HepG2 (cell line): ENCODE measurements around the gene TBX3. TPM values are rescaled to one million over a fixed set of nuclear protein-coding genes. Genes with fewer than 3 reads are reported as not detected.

Experiments used
- BRCA1 ChIP-seq: sonication (generic); formaldehyde crosslinking; IDR thresholded peaks from 2 replicates; pipeline ENCODE4 v1.4.0; 2020; ENCODE audit warnings: missing genetic modification reagents
- CC2D1A ChIP-seq: sonication (generic); formaldehyde crosslinking; IDR thresholded peaks from 2 replicates; pipeline ENCODE4 v1.8.1; 2023; ENCODE audit warnings: mild to moderate bottlenecking, missing genetic modification reagents
- ERF ChIP-seq: IDR thresholded peaks from 2 replicates; pipeline ENCODE4 v1.6.1; 2018; ENCODE audit warnings: missing biosample characterization, missing genetic modification reagents
- FOXM1 ChIP-seq: sonication (generic); formaldehyde crosslinking; IDR thresholded peaks from 2 replicates; pipeline ENCODE4 v1.5.0; 2020; ENCODE audit warnings: missing genetic modification reagents
- GATAD2A ChIP-seq: IDR thresholded peaks from 2 replicates; pipeline ENCODE4 v1.6.1; 2016
- NR2F6 ChIP-seq, 2 experiments: IDR thresholded peaks; 2 replicates each; pipeline ENCODE4 v1.6.1; 2016; ENCODE audit warnings: antibody characterized with exemption in 1 of 2, mild to moderate bottlenecking in 1 of 2
- PPARG ChIP-seq: conservative IDR thresholded peaks from 2 replicates; pipeline ENCODE4 v1.6.1; 2016; ENCODE audit warnings: missing biosample characterization, missing genetic modification reagents
- RAD21 ChIP-seq: fragments of 450-650 bp; formaldehyde crosslinking; IDR thresholded peaks from 2 replicates; pipeline ENCODE4 v1.5.0; 2020; ENCODE audit warnings: mild to moderate bottlenecking
- ZNF282 ChIP-seq: fragments of 450-650 bp; IDR thresholded peaks from 2 replicates; pipeline ENCODE4 v1.6.1; 2018; ENCODE audit not compliant: partially characterized antibody
- ZNF326 ChIP-seq: sonication (generic); formaldehyde crosslinking; IDR thresholded peaks from 2 replicates; pipeline ENCODE4 v1.4.0; 2020; ENCODE audit warnings: missing genetic modification reagents, borderline replicate concordance
- ZNF547 ChIP-seq: sonication (generic); formaldehyde crosslinking; IDR thresholded peaks from 2 replicates; pipeline ENCODE4 v1.5.1; 2020; ENCODE audit warnings: mild to moderate bottlenecking, missing genetic modification reagents
- ZNF780A ChIP-seq: sonication (generic); formaldehyde crosslinking; IDR thresholded peaks from 2 replicates; pipeline ENCODE4 v1.8.0; 2022; ENCODE audit warnings: mild to moderate bottlenecking, missing genetic modification reagents, moderate library complexity
- polyA plus RNA-seq, 8 experiments: library from polyadenylated mRNA; depleted of rRNA in 3 of 8; stranded (reverse) in 7 of 8; unstranded in 1 of 8; fragments of >200 nt; fragmentation: Illumina TruSeq in 4 of 8; extraction: Trizol in 4 of 8; gene quantifications; 2 replicates each; pipeline versions ENCODE4 v1.2.1 to v1.2.3, GENCODE V29; 2011 to 2016; ENCODE audit warnings: low read depth in 4 of 8, missing spikeins in 1 of 8, mixed read lengths in 1 of 8; ENCODE audit not compliant: insufficient read depth in 1 of 8
- total RNA-seq, 5 experiments: library from RNA; depleted of rRNA; stranded (reverse); fragments of >200 nt; fragmentation: Illumina TruSeq; extraction: Trizol; gene quantifications; 2 replicates each; pipeline ENCODE4 v1.2.3, GENCODE V29; 2016; ENCODE audit warnings: low read depth in 1 of 5
- TF ChIP-seq, protein P1 (sequence below): sonication (generic); formaldehyde crosslinking; IDR thresholded peaks from 2 replicates; pipeline ENCODE4 v1.4.0; 2020; ENCODE audit warnings: missing genetic modification reagents
- TF ChIP-seq, protein P2 (sequence below): sonication (generic); formaldehyde crosslinking; IDR thresholded peaks from one replicate; pipeline ENCODE4 v1.5.1; 2020; ENCODE audit warnings: mild to moderate bottlenecking, missing genetic modification reagents; ENCODE audit errors: not compliant biosample characterization
- TF ChIP-seq, protein P3 (sequence below): sonication (generic); formaldehyde crosslinking; IDR thresholded peaks from 2 replicates; pipeline ENCODE4 v1.5.1; 2020; ENCODE audit warnings: mild to moderate bottlenecking, missing genetic modification reagents, moderate library complexity
- TF ChIP-seq, protein P4 (sequence below): IDR thresholded peaks from 2 replicates; pipeline ENCODE4 v1.6.1; 2016
- TF ChIP-seq, protein P5 (sequence below): IDR thresholded peaks from 2 replicates; pipeline ENCODE4 v1.6.1; 2016; ENCODE audit warnings: low read depth, borderline replicate concordance

The TBX3 gene
- total and polyA plus RNA-seq, 2 of the 13 experiments (the other 11 are each of a cell fraction or from before 2014, with no cell fraction given) = 27.1 to 42.4 TPM

DNA sequence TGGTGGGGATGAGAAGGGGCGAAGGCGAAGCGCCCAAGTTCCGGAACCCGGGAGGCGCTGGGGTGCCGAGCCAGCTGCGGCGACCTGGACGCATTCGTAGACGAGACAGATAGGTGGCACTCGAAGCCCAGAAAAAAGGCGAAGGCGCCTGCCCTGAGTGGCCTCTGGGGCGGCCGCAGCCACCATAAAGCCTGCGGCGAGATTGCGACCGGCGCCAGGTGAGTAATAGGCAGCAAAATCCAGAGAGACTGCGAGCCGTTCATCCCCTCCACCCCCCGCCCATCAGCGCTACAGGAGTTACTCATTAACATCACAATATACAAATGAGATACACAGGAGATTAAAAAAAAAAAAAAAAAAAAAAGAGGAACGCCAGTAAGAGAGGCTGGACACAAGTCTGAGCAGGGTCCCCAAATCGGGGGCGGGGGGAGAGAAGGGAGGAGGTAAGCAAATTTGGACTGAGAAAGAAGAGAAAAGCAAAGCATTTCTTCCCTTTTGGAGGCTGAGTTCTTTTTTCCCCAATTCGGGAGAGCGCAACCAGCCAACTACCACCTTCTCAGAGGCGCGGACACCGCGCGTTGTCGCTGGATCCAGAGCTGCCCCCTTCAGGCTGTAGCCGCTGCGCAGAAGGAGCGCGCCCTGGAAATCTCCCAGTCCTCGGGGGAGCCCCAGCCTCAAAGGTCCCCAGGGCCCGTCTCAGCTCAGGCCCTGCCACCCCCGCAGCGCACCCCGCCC lies 15.7 kb downstream of the TBX3 start (continued):
- TF ChIP-seq, protein P1, sequence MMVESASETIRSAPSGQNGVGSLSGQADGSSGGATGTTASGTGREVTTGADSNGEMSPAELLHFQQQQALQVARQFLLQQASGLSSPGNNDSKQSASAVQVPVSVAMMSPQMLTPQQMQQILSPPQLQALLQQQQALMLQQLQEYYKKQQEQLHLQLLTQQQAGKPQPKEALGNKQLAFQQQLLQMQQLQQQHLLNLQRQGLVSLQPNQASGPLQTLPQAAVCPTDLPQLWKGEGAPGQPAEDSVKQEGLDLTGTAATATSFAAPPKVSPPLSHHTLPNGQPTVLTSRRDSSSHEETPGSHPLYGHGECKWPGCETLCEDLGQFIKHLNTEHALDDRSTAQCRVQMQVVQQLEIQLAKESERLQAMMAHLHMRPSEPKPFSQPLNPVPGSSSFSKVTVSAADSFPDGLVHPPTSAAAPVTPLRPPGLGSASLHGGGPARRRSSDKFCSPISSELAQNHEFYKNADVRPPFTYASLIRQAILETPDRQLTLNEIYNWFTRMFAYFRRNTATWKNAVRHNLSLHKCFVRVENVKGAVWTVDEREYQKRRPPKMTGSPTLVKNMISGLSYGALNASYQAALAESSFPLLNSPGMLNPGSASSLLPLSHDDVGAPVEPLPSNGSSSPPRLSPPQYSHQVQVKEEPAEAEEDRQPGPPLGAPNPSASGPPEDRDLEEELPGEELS = peak; percentile 58
- TF ChIP-seq PPARG (CRISPR knock-in tag) (no peak), ZNF326 (CRISPR knock-in tag) (no peak), CC2D1A (no peak), BRCA1 (no peak), GATAD2A (CRISPR knock-in tag) (peak; percentile 66), NR2F6 (IDR thresholded peaks at IDR 0.05) (no peak; the same call in 1 of the 2 replicates), NR2F6 (CRISPR knock-in tag; IDR thresholded peaks at IDR 0.05) (peak; percentile 71; the same call in 1 of the 2 replicates), ZNF547 (no peak), ZNF282 (no peak), RAD21 (CRISPR knock-in tag) (peak; percentile 96), ERF (CRISPR knock-in tag) (no peak), FOXM1 (CRISPR knock-in tag) (no peak), ZNF780A (CRISPR knock-in tag) (no peak)
- TF ChIP-seq, protein P2, sequence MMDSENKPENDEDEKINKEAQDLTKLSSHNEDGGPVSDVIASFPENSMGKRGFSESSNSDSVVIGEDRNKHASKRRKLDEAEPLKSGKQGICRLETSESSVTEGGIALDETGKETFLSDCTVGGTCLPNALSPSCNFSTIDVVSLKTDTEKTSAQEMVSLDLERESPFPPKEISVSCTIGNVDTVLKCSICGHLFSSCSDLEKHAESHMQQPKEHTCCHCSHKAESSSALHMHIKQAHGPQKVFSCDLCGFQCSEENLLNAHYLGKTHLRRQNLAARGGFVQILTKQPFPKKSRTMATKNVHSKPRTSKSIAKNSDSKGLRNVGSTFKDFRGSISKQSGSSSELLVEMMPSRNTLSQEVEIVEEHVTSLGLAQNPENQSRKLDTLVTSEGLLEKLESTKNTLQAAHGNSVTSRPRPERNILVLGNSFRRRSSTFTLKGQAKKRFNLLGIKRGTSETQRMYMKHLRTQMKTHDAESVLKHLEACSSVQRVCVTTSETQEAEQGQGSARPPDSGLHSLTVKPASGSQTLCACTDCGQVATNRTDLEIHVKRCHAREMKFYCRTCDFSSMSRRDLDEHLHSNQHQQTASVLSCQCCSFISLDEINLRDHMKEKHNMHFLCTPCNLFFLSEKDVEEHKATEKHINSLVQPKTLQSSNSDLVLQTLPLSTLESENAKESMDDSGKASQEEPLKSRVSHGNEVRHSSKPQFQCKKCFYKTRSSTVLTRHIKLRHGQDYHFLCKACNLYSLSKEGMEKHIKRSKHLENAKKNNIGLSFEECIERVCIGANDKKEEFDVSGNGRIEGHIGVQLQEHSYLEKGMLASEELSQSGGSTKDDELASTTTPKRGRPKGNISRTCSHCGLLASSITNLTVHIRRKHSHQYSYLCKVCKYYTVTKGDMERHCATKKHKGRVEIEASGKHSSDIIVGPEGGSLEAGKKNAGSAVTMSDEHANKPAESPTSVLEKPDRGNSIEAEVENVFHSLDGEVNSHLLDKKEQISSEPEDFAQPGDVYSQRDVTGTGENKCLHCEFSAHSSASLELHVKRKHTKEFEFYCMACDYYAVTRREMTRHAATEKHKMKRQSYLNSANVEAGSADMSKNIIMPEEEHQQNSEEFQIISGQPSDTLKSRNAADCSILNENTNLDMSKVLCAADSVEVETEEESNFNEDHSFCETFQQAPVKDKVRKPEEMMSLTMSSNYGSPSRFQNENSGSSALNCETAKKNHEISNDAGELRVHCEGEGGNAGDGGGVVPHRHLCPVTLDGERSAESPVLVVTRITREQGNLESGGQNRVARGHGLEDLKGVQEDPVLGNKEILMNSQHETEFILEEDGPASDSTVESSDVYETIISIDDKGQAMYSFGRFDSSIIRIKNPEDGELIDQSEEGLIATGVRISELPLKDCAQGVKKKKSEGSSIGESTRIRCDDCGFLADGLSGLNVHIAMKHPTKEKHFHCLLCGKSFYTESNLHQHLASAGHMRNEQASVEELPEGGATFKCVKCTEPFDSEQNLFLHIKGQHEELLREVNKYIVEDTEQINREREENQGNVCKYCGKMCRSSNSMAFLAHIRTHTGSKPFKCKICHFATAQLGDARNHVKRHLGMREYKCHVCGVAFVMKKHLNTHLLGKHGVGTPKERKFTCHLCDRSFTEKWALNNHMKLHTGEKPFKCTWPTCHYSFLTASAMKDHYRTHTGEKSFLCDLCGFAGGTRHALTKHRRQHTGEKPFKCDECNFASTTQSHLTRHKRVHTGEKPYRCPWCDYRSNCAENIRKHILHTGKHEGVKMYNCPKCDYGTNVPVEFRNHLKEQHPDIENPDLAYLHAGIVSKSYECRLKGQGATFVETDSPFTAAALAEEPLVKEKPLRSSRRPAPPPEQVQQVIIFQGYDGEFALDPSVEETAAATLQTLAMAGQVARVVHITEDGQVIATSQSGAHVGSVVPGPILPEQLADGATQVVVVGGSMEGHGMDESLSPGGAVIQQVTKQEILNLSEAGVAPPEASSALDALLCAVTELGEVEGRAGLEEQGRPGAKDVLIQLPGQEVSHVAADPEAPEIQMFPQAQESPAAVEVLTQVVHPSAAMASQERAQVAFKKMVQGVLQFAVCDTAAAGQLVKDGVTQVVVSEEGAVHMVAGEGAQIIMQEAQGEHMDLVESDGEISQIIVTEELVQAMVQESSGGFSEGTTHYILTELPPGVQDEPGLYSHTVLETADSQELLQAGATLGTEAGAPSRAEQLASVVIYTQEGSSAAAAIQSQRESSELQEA (CRISPR knock-in tag) = no peak
- TF ChIP-seq, protein P3, sequence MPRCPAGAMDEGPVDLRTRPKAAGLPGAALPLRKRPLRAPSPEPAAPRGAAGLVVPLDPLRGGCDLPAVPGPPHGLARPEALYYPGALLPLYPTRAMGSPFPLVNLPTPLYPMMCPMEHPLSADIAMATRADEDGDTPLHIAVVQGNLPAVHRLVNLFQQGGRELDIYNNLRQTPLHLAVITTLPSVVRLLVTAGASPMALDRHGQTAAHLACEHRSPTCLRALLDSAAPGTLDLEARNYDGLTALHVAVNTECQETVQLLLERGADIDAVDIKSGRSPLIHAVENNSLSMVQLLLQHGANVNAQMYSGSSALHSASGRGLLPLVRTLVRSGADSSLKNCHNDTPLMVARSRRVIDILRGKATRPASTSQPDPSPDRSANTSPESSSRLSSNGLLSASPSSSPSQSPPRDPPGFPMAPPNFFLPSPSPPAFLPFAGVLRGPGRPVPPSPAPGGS = no peak
- TF ChIP-seq, protein P4, sequence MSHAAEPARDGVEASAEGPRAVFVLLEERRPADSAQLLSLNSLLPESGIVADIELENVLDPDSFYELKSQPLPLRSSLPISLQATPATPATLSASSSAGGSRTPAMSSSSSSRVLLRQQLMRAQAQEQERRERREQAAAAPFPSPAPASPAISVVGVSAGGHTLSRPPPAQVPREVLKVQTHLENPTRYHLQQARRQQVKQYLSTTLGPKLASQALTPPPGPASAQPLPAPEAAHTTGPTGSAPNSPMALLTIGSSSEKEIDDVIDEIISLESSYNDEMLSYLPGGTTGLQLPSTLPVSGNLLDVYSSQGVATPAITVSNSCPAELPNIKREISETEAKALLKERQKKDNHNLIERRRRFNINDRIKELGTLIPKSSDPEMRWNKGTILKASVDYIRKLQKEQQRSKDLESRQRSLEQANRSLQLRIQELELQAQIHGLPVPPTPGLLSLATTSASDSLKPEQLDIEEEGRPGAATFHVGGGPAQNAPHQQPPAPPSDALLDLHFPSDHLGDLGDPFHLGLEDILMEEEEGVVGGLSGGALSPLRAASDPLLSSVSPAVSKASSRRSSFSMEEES (CRISPR knock-in tag) = peak; percentile 47
- TF ChIP-seq, protein P5, sequence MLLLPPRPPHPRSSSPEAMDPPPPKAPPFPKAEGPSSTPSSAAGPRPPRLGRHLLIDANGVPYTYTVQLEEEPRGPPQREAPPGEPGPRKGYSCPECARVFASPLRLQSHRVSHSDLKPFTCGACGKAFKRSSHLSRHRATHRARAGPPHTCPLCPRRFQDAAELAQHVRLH (CRISPR knock-in tag) = peak; percentile 59; the same call in 1 of the 2 replicates
